Ishikawa (cell line): ENCODE results near the gene ARHGAP5.

ENCODE experiments used
- CEBPB ChIP-seq: IDR thresholded peaks from 2 replicates; pipeline ENCODE4 v1.6.1; 2012
- CREB1 ChIP-seq: IDR thresholded peaks from 2 replicates; pipeline ENCODE4 v1.6.1; 2012; ENCODE audit warnings: low read depth
- EGR1 ChIP-seq: IDR thresholded peaks from 2 replicates; pipeline ENCODE4 v1.6.1; 2012
- EP300 ChIP-seq: IDR thresholded peaks from 2 replicates; pipeline ENCODE4 v1.6.1; 2012; ENCODE audit warnings: borderline replicate concordance
- NFIC ChIP-seq: IDR thresholded peaks from 2 replicates; pipeline ENCODE4 v1.6.1; 2012
- RAD21 ChIP-seq: IDR thresholded peaks from 2 replicates; pipeline ENCODE4 v1.6.1; 2012; ENCODE audit warnings: low read depth
- TAF1 ChIP-seq: IDR thresholded peaks from 2 replicates; pipeline ENCODE4 v1.6.1; 2012; ENCODE audit warnings: low read depth, mild to moderate bottlenecking
- TCF12 ChIP-seq: IDR thresholded peaks from 2 replicates; pipeline ENCODE4 v1.6.1; 2012; ENCODE audit warnings: low read depth
- USF1 ChIP-seq: IDR thresholded peaks from 2 replicates; pipeline ENCODE4 v1.6.1; 2012
- YY1 ChIP-seq: IDR thresholded peaks from 2 replicates; pipeline ENCODE4 v1.6.1; 2012; ENCODE audit warnings: low read depth
- TF ChIP-seq, protein P1 (sequence below): IDR thresholded peaks from 2 replicates; pipeline ENCODE4 v1.6.1; 2012; ENCODE audit warnings: low read depth, mild to moderate bottlenecking
- TF ChIP-seq, protein P2 (sequence below): IDR thresholded peaks from 2 replicates; pipeline ENCODE4 v1.6.1; 2012

GRCh38 chr14:32078858-32079216 is 1.7 kb downstream of the ARHGAP5 start:
- no peak for TF ChIP-seq RAD21
- TF ChIP-seq, protein P1, sequence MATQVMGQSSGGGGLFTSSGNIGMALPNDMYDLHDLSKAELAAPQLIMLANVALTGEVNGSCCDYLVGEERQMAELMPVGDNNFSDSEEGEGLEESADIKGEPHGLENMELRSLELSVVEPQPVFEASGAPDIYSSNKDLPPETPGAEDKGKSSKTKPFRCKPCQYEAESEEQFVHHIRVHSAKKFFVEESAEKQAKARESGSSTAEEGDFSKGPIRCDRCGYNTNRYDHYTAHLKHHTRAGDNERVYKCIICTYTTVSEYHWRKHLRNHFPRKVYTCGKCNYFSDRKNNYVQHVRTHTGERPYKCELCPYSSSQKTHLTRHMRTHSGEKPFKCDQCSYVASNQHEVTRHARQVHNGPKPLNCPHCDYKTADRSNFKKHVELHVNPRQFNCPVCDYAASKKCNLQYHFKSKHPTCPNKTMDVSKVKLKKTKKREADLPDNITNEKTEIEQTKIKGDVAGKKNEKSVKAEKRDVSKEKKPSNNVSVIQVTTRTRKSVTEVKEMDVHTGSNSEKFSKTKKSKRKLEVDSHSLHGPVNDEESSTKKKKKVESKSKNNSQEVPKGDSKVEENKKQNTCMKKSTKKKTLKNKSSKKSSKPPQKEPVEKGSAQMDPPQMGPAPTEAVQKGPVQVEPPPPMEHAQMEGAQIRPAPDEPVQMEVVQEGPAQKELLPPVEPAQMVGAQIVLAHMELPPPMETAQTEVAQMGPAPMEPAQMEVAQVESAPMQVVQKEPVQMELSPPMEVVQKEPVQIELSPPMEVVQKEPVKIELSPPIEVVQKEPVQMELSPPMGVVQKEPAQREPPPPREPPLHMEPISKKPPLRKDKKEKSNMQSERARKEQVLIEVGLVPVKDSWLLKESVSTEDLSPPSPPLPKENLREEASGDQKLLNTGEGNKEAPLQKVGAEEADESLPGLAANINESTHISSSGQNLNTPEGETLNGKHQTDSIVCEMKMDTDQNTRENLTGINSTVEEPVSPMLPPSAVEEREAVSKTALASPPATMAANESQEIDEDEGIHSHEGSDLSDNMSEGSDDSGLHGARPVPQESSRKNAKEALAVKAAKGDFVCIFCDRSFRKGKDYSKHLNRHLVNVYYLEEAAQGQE, result no peak
- TF ChIP-seq EP300, result no peak
- no peak for TF ChIP-seq USF1
- no peak for TF ChIP-seq TCF12
- TF ChIP-seq NFIC, result no peak
- no peak for TF ChIP-seq CEBPB
- TF ChIP-seq CREB1, result no peak
- TF ChIP-seq YY1, result no peak
- TF ChIP-seq, protein P2, sequence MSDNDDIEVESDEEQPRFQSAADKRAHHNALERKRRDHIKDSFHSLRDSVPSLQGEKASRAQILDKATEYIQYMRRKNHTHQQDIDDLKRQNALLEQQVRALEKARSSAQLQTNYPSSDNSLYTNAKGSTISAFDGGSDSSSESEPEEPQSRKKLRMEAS, result no peak
- no peak for TF ChIP-seq TAF1
- no peak for TF ChIP-seq EGR1
